ENCODE measurements around the gene MIF4GD.

MIF4GD gene

GRCh38 chr17:75300280-75300679 lies 29.2 kb upstream of the MIF4GD start:
- TF ChIP-seq GATA2 (IDR thresholded peaks at IDR 0.05; ENCODE audit: low read depth, low read length) (no peak), GATA3 (IDR thresholded peaks at IDR 0.05; ENCODE audit: low read depth, low read length) (no peak)

GRCh38 chr17:75295201-75296158 lies 24.4 kb upstream of the MIF4GD start:
- TF ChIP-seq GATA3 (IDR thresholded peaks at IDR 0.05; ENCODE audit: low read depth, low read length) = no peak
- no peak for TF ChIP-seq GATA2 (IDR thresholded peaks at IDR 0.05; ENCODE audit: low read depth, low read length)

GRCh38 chr17:75289832-75290337 lies 18.9 kb upstream of the MIF4GD start:
- TF ChIP-seq GATA2 (IDR thresholded peaks at IDR 0.05; ENCODE audit: low read depth, low read length) (no peak), GATA3 (IDR thresholded peaks at IDR 0.05; ENCODE audit: low read depth, low read length) (no peak)

GRCh38 chr17:75289115-75289831 lies 18.2 kb upstream of the MIF4GD start, which contains the start of gene SLC25A19:
Gene SLC25A19, minus strand, starts transcription at chr17:75289433. Its CDS starts 2,669 bp downstream, at chr17:75286764.
- no peak for TF ChIP-seq GATA3 (IDR thresholded peaks at IDR 0.05; ENCODE audit: low read depth, low read length)
- no peak for TF ChIP-seq GATA2 (IDR thresholded peaks at IDR 0.05; ENCODE audit: low read depth, low read length)

GRCh38 chr17:75288770-75289114 lies 17.7 kb upstream of the MIF4GD start:
- TF ChIP-seq GATA3 (IDR thresholded peaks at IDR 0.05; ENCODE audit: low read depth, low read length) (no peak), GATA2 (IDR thresholded peaks at IDR 0.05; ENCODE audit: low read depth, low read length) (no peak)

- no peak for TF ChIP-seq GATA3 (IDR thresholded peaks at IDR 0.05; ENCODE audit: low read depth, low read length)
- no peak for TF ChIP-seq GATA2 (IDR thresholded peaks at IDR 0.05; ENCODE audit: low read depth, low read length)
Observed at GRCh38 chr17:75288359-75288758, 17.3 kb upstream of the MIF4GD start.

GRCh38 chr17:75287221-75287620 lies 16.2 kb upstream of the MIF4GD start:
- no peak for TF ChIP-seq GATA3 (IDR thresholded peaks at IDR 0.05; ENCODE audit: low read depth, low read length)
- no peak for TF ChIP-seq GATA2 (IDR thresholded peaks at IDR 0.05; ENCODE audit: low read depth, low read length)

GRCh38 chr17:75285123-75285522 lies 14.1 kb upstream of the MIF4GD start:
- TF ChIP-seq GATA3 (IDR thresholded peaks at IDR 0.05; ENCODE audit: low read depth, low read length) (no peak), GATA2 (IDR thresholded peaks at IDR 0.05; ENCODE audit: low read depth, low read length) (no peak)

GRCh38 chr17:75277664-75278071 lies 6.6 kb upstream of the MIF4GD start:
- no peak for TF ChIP-seq GATA2 (IDR thresholded peaks at IDR 0.05; ENCODE audit: low read depth, low read length)
- no peak for TF ChIP-seq GATA3 (IDR thresholded peaks at IDR 0.05; ENCODE audit: low read depth, low read length)

- TF ChIP-seq GATA2 (IDR thresholded peaks at IDR 0.05; ENCODE audit: low read depth, low read length) = no peak
- TF ChIP-seq GATA3 (IDR thresholded peaks at IDR 0.05; ENCODE audit: low read depth, low read length) = no peak
Observed at GRCh38 chr17:75273977-75274708, 3.1 kb upstream of the MIF4GD start.

GRCh38 chr17:75272848-75273184 lies 1.8 kb upstream of the MIF4GD start:
- TF ChIP-seq GATA2 (IDR thresholded peaks at IDR 0.05; ENCODE audit: low read depth, low read length) = peak; percentile 91
- TF ChIP-seq GATA3 (IDR thresholded peaks at IDR 0.05; ENCODE audit: low read depth, low read length) = no peak

GRCh38 chr17:75271955-75272847 lies 1.2 kb upstream of the MIF4GD start:
- no peak for TF ChIP-seq GATA2 (IDR thresholded peaks at IDR 0.05; ENCODE audit: low read depth, low read length)
- TF ChIP-seq GATA3 (IDR thresholded peaks at IDR 0.05; ENCODE audit: low read depth, low read length) = no peak

All from SH-SY5Y (cell line).